HepG2 (cell line): ENCODE measurements around the gene SLC5A5. TPM values are rescaled to one million over a fixed set of nuclear protein-coding genes. Genes with fewer than 3 reads are reported as not detected.
A peak's percentile ranks its signal among the peaks of the same experiment; 100 is the strongest.

Source experiments
- CHD4 ChIP-seq: fragments of 200-600 bp; sonication (generic); IDR thresholded peaks from 2 replicates; pipeline ENCODE4 v1.7.0; 2017; ENCODE audit warnings: mild to moderate bottlenecking, low read length, borderline replicate concordance
- DRAP1 ChIP-seq: IDR thresholded peaks from 2 replicates; pipeline ENCODE4 v1.6.1; 2016; ENCODE audit warnings: missing genetic modification reagents, missing compliant biosample characterization
- FOXK1 ChIP-seq: sonication (generic); formaldehyde crosslinking; IDR thresholded peaks from 2 replicates; pipeline ENCODE4 v1.4.0; 2020; ENCODE audit warnings: low read depth, missing genetic modification reagents, borderline replicate concordance
- GATAD2A ChIP-seq: IDR thresholded peaks from 2 replicates; pipeline ENCODE4 v1.6.1; 2016
- HES4 ChIP-seq: sonication (generic); formaldehyde crosslinking; IDR thresholded peaks from 2 replicates; pipeline ENCODE4 v1.9.0; 2021; ENCODE audit warnings: mild to moderate bottlenecking, missing genetic modification reagents, borderline replicate concordance
- HNF1A ChIP-seq, 2 experiments: sonication (generic) in 1 of 2; formaldehyde crosslinking in 1 of 2; IDR thresholded peaks; 2 replicates each; pipeline versions ENCODE4 v1.4.0 to v1.6.1; 2016 to 2020; ENCODE audit warnings: borderline replicate concordance in 1 of 2, low read depth in 1 of 2, mild to moderate bottlenecking in 1 of 2, missing genetic modification reagents in 1 of 2
- JDP2 ChIP-seq: sonication (generic); formaldehyde crosslinking; IDR thresholded peaks from 2 replicates; pipeline ENCODE4 v1.8.1; 2022; ENCODE audit warnings: missing genetic modification reagents, borderline replicate concordance
- KDM5B ChIP-seq: sonication (generic); formaldehyde crosslinking; IDR thresholded peaks from 2 replicates; pipeline ENCODE4 v1.4.0; 2020; ENCODE audit warnings: missing genetic modification reagents, mild to moderate bottlenecking, borderline replicate concordance
- MIER2 ChIP-seq: IDR thresholded peaks from 2 replicates; pipeline ENCODE4 v1.6.1; 2016; ENCODE audit warnings: missing biosample characterization, missing genetic modification reagents
- RFXAP ChIP-seq: sonication (generic); formaldehyde crosslinking; IDR thresholded peaks from 2 replicates; pipeline ENCODE4 v1.4.0; 2020; ENCODE audit warnings: missing genetic modification reagents, borderline replicate concordance
- SRY ChIP-seq: sonication (generic); formaldehyde crosslinking; IDR thresholded peaks from 2 replicates; pipeline ENCODE4 v1.8.0; 2022; ENCODE audit warnings: mild to moderate bottlenecking, missing genetic modification reagents
- WIZ ChIP-seq: sonication (generic); formaldehyde crosslinking; IDR thresholded peaks from 2 replicates; pipeline ENCODE4 v1.5.1; 2020; ENCODE audit warnings: mild to moderate bottlenecking, missing genetic modification reagents
- ZBTB44 ChIP-seq: sonication (generic); formaldehyde crosslinking; IDR thresholded peaks from 2 replicates; pipeline ENCODE4 v1.4.0; 2020; ENCODE audit warnings: missing genetic modification reagents
- ZFAT ChIP-seq: sonication (generic); formaldehyde crosslinking; conservative IDR thresholded peaks from 2 replicates; pipeline ENCODE4 v1.8.1; 2023; ENCODE audit warnings: missing genetic modification reagents, inconsistent platforms
- ZMYM4 ChIP-seq: sonication (generic); formaldehyde crosslinking; IDR thresholded peaks from 2 replicates; pipeline ENCODE4 v1.8.1; 2023; ENCODE audit warnings: mild to moderate bottlenecking, missing genetic modification reagents
- ZNF10 ChIP-seq: sonication (generic); formaldehyde crosslinking; IDR thresholded peaks from 2 replicates; pipeline ENCODE4 v1.4.0; 2020; ENCODE audit warnings: mild to moderate bottlenecking, low read depth, missing genetic modification reagents, borderline replicate concordance
- ZNF121 ChIP-seq: sonication (generic); formaldehyde crosslinking; IDR thresholded peaks from 2 replicates; pipeline ENCODE4 v1.5.0; 2020; ENCODE audit warnings: mild to moderate bottlenecking, missing genetic modification reagents
- ZNF235 ChIP-seq: sonication (generic); formaldehyde crosslinking; IDR thresholded peaks from 2 replicates; pipeline ENCODE4 v1.8.1; 2023; ENCODE audit warnings: mild to moderate bottlenecking, missing genetic modification reagents, borderline replicate concordance
- ZNF30 ChIP-seq: sonication (generic); formaldehyde crosslinking; IDR thresholded peaks from 2 replicates; pipeline ENCODE4 v1.5.0; 2020; ENCODE audit warnings: mild to moderate bottlenecking, missing genetic modification reagents
- ZNF335 ChIP-seq: sonication (generic); formaldehyde crosslinking; IDR thresholded peaks from 2 replicates; pipeline ENCODE4 v1.4.0; 2020; ENCODE audit warnings: missing genetic modification reagents
- polyA plus RNA-seq, 8 experiments: library from polyadenylated mRNA; depleted of rRNA in 3 of 8; stranded (reverse) in 7 of 8; unstranded in 1 of 8; fragments of >200 nt; fragmentation: Illumina TruSeq in 4 of 8; extraction: Trizol in 4 of 8; gene quantifications; 2 replicates each; pipeline versions ENCODE4 v1.2.1 to v1.2.3, GENCODE V29; 2011 to 2016; ENCODE audit warnings: low read depth in 4 of 8, missing spikeins in 1 of 8, mixed read lengths in 1 of 8; ENCODE audit not compliant: insufficient read depth in 1 of 8
- total RNA-seq, 5 experiments: library from RNA; depleted of rRNA; stranded (reverse); fragments of >200 nt; fragmentation: Illumina TruSeq; extraction: Trizol; gene quantifications; 2 replicates each; pipeline ENCODE4 v1.2.3, GENCODE V29; 2016; ENCODE audit warnings: low read depth in 1 of 5

The SLC5A5 gene
- total and polyA plus RNA-seq, 2 of the 13 experiments (the other 11 are each of a cell fraction or from before 2014, with no cell fraction given), result not detected

GRCh38 chr19:17889609-17890214 lies 18.0 kb downstream of the SLC5A5 start (continued):
- TF ChIP-seq HNF1A (IDR thresholded peaks at IDR 0.05; ENCODE audit: low read depth), result no peak
- TF ChIP-seq HNF1A (CRISPR knock-in tag; IDR thresholded peaks at IDR 0.05; ENCODE audit: borderline replicate concordance), result no peak
- 0 out of 2 replicates have a peak, but pooled peaks have one; percentile 16 for TF ChIP-seq ZMYM4
- TF ChIP-seq ZNF121 (CRISPR knock-in tag), result 0 out of 2 replicates have a peak, but pooled peaks have one; percentile 15
- TF ChIP-seq RFXAP, result 0 out of 2 replicates have a peak, but pooled peaks have one; percentile 26
- 0 out of 2 replicates have a peak, but pooled peaks have one; percentile 36 for TF ChIP-seq ZNF335 (CRISPR knock-in tag)
- no peak for TF ChIP-seq ZNF235 (CRISPR knock-in tag)
- TF ChIP-seq DRAP1 (CRISPR knock-in tag), result 0 out of 2 replicates have a peak, but pooled peaks have one; percentile 18
- TF ChIP-seq ZBTB44 (CRISPR knock-in tag), result peak; percentile 74; the same call in 1 of the 2 replicates
- no peak for TF ChIP-seq ZFAT
- peak; percentile 44; the same call in 1 of the 2 replicates for TF ChIP-seq SRY (CRISPR knock-in tag)
- TF ChIP-seq MIER2, result peak; percentile 99
- no peak for TF ChIP-seq ZNF30 (CRISPR knock-in tag)
- TF ChIP-seq JDP2 (CRISPR knock-in tag), result no peak; the same call in 1 of the 2 replicates
- TF ChIP-seq KDM5B (CRISPR knock-in tag), result 0 out of 2 replicates have a peak, but pooled peaks have one; percentile 32
- peak; percentile 30; the same call in 1 of the 2 replicates for TF ChIP-seq FOXK1 (CRISPR knock-in tag)
- no peak for TF ChIP-seq ZNF10 (CRISPR knock-in tag)
- TF ChIP-seq CHD4, result no peak
- TF ChIP-seq WIZ, result peak; percentile 97; the same call in 1 of the 2 replicates
- 0 out of 2 replicates have a peak, but pooled peaks have one; percentile 22 for TF ChIP-seq GATAD2A
- no peak for TF ChIP-seq HES4
